T-helper 2 cell treated with Interferon-gamma antibody and Interleukin-4, amounts not matched to agents 5 μg/mL and 100 μg/mL, for 36 hours (primary cell): ENCODE results near the gene KDM4F.

Source experiments
- DNase-seq: peaks from one replicate; pipeline ENCODE4 v3.0.0; 2021; ENCODE audit warnings: low spot score
- H3K27ac Mint-ChIP-seq: one replicate; pipeline ENCODE4 v1.8.0; 2021; ENCODE audit warnings: mild to moderate bottlenecking, mixed read lengths
- H3K27me3 Mint-ChIP-seq: one replicate; pipeline ENCODE4 v1.8.0; 2021; ENCODE audit warnings: low read depth, mixed read lengths
- H3K36me3 Mint-ChIP-seq: one replicate; pipeline ENCODE4 v1.8.0; 2021; ENCODE audit warnings: low read depth, mixed read lengths
- H3K4me1 Mint-ChIP-seq: one replicate; pipeline ENCODE4 v1.8.0; 2021; ENCODE audit warnings: low read depth, mixed read lengths
- H3K4me3 Mint-ChIP-seq: one replicate; pipeline ENCODE4 v1.8.0; 2022; ENCODE audit warnings: mild to moderate bottlenecking, moderate library complexity, mixed read lengths
- H3K9me3 Mint-ChIP-seq: one replicate; pipeline ENCODE4 v1.8.0; 2021; ENCODE audit warnings: mixed read lengths

Gene KDM4F

DNA sequence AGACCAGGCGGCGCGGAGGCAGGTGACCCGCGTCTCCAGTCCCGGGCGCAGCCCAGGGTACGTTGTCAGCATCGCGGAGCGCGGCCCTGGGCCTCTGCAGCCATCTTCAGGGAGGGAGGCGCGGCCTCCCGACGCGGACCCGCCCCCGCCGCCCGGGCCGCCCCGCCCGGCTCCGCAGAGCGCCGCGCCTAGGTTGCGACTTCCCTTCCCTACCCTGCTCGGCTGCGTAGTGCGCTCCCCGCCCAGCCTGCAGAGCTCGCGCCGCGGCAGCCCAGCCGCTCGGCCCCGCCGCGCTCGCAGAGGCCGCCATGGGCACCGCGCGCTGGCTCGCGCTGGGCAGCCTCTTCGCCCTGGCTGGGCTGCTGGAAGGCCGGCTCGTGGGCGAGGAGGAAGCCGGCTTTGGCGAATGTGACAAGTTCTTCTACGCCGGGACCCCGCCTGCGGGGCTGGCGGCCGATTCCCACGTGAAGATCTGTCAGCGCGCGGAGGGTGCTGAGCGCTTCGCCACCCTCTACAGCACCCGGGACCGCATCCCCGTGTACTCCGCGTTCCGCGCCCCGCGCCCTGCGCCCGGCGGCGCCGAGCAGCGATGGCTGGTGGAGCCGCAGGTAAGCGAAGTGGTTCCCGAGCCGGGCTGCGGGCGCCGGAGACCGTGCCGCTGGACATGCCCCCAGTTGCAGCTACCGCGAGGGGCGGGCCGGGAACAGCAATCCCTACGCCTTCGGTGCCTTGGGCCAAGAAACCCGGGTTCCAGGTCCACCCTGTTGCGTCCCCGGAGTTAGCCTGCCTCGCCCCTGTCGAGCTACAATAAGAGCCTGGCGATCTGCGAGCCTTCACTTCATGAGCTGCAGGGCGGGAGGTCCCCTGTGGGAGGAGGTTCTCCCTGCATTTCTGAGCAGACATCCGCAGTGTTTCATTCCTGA is 40.7 kb downstream of the KDM4F start, which contains the start of gene ENDOD1:
ENDOD1 (plus strand) TSS at position 227 of the 923 bp plus-strand sequence; CDS start at position 309, 82 bp downstream.
- H3K4me1 Mint-ChIP-seq: peaks cover 55% of the 10 kb centered on the region

DNA sequence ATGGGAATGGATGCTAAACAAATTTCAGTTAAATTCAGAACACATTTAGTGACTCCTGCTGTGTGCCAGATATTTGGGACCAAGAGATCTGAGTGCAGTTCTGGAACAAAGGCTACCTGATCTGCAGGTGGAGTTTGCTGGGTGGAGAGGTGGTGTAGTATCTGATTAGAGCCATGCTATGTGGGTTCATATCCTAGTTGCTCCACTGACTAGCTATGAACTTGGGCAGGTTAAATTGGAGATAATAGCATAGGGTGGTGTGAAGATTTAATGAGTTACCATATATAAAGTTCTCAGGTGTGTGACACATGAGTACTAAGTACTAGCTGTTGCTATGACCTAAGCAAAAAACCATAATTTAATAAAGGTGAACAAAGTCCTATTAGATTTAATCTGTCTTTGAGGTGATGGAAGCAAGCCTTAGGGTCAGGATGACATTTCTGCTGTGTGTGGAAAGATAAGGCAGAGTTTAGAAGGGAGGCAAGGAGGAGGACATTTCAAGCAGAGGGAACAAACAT is 42.5 kb downstream of the KDM4F start:
- H3K4me1 Mint-ChIP-seq: peaks cover 54% of the 10 kb centered on the region
- H3K4me3 Mint-ChIP-seq: peak overlapping the region; percentile 87
- no peak for DNase-seq
- no peak overlapping the region for H3K27ac Mint-ChIP-seq
- no peaks in the 10 kb centered on the region for H3K9me3 Mint-ChIP-seq
- H3K27me3 Mint-ChIP-seq: no peaks in the 10 kb centered on the region
- H3K36me3 Mint-ChIP-seq: peaks cover 13% of the 10 kb centered on the region

More for the DNA sequence above, 40.7 kb downstream of the KDM4F start, which contains the start of gene ENDOD1:
- peak within 1 kb of the TSS; percentile 89 for H3K4me3 Mint-ChIP-seq
- H3K36me3 Mint-ChIP-seq: peaks cover 10% of the 10 kb centered on the region
- peak within 1 kb of the TSS; percentile 98 for H3K27ac Mint-ChIP-seq
- H3K27me3 Mint-ChIP-seq: no peaks in the 10 kb centered on the region
- DNase-seq: peak; percentile 86
- no peaks in the 10 kb centered on the region for H3K9me3 Mint-ChIP-seq

DNA sequence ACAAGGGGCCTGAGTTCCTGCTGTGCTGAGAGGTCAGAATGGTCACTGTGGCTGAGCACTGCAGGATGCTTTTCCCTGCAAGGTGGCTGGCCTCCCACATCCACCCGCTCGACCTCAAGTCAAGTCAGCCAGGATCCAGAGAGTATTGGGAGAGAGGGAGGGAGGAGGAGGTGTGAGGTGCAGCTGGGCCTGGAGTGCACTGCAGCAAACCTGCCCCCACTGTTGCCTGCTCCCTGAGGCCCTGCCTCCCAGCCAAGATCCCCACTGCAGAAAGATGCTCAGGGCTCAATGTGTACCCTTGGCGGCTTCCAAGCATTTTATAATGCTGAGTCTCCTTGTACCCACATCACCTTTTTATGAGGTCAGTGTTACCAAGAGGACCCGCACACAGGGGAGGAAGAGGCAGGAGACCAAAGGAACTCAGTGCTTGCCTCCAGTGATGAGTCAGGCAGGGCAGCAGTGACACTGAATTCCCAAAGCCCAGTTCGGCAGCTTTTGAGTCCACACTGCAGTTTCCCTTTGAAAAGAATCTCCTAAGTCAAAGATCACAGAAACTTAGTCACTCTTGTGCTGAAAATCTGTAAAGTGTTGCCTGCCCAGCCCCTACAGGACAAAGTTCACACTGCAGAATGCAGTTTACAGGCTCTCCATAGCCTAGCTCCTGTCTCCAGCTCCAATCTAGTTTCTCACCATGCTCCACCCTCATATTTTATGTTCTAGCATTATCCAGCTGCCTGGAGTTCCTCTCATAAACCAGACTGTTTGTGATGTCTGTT is 43.5 kb downstream of the KDM4F start:
- no peaks in the 10 kb centered on the region for H3K27me3 Mint-ChIP-seq
- peak overlapping the region; percentile 50 for H3K4me3 Mint-ChIP-seq
- peaks cover 19% of the 10 kb centered on the region for H3K36me3 Mint-ChIP-seq
- H3K9me3 Mint-ChIP-seq: no peaks in the 10 kb centered on the region
- peaks cover 60% of the 10 kb centered on the region for H3K4me1 Mint-ChIP-seq
- peak; percentile 45 for DNase-seq
- peak overlapping the region; percentile 42 for H3K27ac Mint-ChIP-seq

DNA sequence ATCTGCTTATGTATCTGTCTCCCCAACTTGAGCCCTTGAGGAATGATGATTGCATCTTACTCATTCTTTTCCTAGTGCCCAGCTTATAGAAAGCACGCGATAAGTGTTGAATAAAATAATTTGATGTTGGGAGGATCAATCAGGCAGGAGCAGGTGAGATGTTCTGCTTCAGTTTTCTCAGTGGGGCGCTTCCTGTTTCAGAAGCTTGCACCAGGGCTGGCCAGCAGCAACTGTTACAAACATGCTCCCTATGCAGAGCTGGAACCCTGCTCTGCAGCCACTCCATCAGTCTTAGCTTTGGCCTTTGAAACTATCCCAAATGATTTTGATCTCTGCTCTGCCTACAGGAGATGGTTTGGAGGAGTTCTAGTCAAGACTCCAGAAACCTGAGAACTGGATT is 44.3 kb downstream of the KDM4F start:
- Mint-ChIP-seq H3K4me1 (peaks cover 62% of the 10 kb centered on the region), H3K9me3 (no peaks in the 10 kb centered on the region), H3K4me3 (peak overlapping the region; percentile 50), H3K27ac (no peak overlapping the region), H3K36me3 (peaks cover 24% of the 10 kb centered on the region), H3K27me3 (no peaks in the 10 kb centered on the region)
- no peak for DNase-seq

DNA sequence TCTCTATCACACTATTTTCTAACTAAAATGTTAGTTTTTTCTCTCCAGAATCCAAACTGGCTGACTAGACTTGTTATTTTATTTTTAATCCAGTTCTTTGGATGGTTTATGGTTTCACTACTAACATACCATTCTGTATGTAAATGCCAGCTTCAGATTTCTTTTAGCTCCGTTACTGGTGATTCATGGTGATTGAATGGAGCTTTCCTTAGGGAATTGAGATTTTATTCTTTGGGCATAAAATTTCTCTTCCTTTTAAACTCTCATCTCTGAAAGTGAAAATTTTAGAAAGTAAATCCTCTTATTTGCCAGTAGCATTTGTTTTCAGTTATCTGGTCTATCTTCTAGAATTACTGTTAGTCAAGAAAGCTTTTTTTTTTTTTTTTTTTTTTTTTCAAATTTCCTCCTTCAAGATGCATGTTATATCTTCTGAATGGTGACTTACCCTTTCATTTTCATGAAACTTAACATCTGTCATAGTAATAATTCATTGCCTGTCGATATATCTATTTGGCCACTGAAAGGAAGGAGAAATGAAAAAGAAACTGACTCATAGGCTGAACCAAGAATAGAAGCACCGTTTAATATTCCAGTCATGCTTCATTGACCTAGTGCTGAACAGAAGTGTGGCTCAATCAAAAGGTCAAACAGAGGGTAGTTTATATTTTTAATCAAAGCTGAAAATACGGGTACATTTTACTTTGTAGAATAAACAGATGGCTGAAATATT is 46.8 kb downstream of the KDM4F start:
- Mint-ChIP-seq H3K9me3 (no peaks in the 10 kb centered on the region), H3K27me3 (no peaks in the 10 kb centered on the region), H3K4me3 (peak overlapping the region; percentile 35), H3K27ac (peak overlapping the region; percentile 76), H3K36me3 (peaks cover 24% of the 10 kb centered on the region), H3K4me1 (peaks cover 55% of the 10 kb centered on the region)
- no peak for DNase-seq

DNA sequence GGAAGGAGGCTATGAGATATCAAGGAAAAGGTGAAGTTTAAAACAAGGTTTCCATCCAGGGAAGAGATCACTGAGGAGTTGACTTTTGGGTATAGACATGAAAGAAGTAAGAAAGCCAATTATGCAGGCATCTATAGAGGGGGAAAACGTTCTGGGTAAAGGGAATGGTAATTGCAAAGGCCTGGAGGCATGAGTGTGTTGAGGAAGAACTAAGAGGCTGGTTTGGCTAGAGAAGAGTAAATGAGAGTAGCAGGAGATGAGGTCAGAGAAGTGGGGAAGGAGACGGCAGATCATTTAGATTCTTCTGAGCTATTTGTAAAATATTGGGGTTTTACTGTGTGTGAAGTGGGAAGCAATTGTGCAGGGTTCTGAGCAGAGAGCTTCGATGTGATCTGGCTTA is 48.0 kb downstream of the KDM4F start:
- no peak overlapping the region for H3K4me3 Mint-ChIP-seq
- DNase-seq: no peak
- H3K4me1 Mint-ChIP-seq: peaks cover 43% of the 10 kb centered on the region
- no peak overlapping the region for H3K27ac Mint-ChIP-seq
- H3K9me3 Mint-ChIP-seq: no peaks in the 10 kb centered on the region
- H3K27me3 Mint-ChIP-seq: no peaks in the 10 kb centered on the region
- peaks cover 25% of the 10 kb centered on the region for H3K36me3 Mint-ChIP-seq

DNA sequence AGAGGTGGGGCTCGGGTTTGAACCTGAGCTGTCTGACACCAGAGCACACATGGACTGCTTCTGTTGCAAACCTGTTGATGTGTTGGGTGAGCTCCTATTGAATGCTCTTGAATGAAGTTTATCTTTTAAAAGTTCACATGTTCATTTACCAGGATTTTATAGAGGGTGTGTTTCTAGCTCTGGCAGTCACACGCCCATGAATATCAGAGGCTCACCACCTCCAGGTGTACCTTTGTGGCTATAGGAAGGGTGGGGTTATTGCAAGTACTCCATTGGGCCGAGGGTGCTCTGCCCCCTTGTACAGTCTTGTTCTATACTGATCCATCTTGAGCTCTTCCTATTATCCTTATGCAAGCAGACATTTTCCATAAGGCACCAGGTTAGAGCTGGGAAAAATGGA is 49.6 kb downstream of the KDM4F start:
- H3K4me1 Mint-ChIP-seq: peaks cover 32% of the 10 kb centered on the region
- H3K27ac Mint-ChIP-seq: no peak overlapping the region
- H3K4me3 Mint-ChIP-seq: no peak overlapping the region
- peaks cover 27% of the 10 kb centered on the region for H3K36me3 Mint-ChIP-seq
- H3K9me3 Mint-ChIP-seq: no peaks in the 10 kb centered on the region
- no peak for DNase-seq
- H3K27me3 Mint-ChIP-seq: no peaks in the 10 kb centered on the region

DNA sequence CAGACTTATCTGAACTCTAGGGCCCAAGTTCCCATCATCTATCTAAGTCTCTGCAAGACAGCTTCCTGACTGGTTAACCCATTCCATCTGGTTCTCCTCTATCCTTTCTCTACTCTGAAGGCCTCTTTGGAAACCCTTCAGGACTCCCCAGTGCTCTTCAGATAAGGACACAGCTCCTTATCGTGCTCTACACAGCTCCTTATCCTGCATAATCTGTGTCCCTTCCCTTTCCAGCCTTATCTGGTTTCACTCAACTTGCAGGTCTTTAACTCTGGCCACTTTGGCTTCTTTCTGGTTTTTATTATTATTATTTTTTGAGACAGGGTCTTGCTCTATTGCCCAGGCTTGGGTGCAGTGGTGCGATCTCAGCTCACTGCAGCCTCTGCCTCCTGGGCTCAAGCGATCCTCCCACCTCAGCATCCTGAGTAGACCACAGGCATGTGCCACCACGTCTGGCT is 51.0 kb downstream of the KDM4F start:
- DNase-seq: no peak
- H3K9me3 Mint-ChIP-seq: no peaks in the 10 kb centered on the region
- no peak overlapping the region for H3K27ac Mint-ChIP-seq
- H3K4me1 Mint-ChIP-seq: peaks cover 26% of the 10 kb centered on the region
- H3K27me3 Mint-ChIP-seq: no peaks in the 10 kb centered on the region
- H3K36me3 Mint-ChIP-seq: peaks cover 23% of the 10 kb centered on the region
- no peak overlapping the region for H3K4me3 Mint-ChIP-seq
